GM18505 (cell line): ENCODE results near the gene SNCG.
"Not testable (repeated sequence)": the region's sequence is repeated elsewhere in the genome, so short reads cannot be mapped to it uniquely, and the experiment has no call there.

Experiments
- ATAC-seq: cut with Tn5 transposase; IDR thresholded peaks from one replicate; pipeline ENCODE4 v1.9.1; 2021; ENCODE audit not compliant: unreplicated experiment
- POLR2A ChIP-seq: IDR thresholded peaks from 4 replicates; pipeline ENCODE4 v1.6.1; 2011; ENCODE audit warnings: borderline replicate concordance; ENCODE audit not compliant: insufficient read depth, insufficient read length; ENCODE audit errors: extremely low read depth

The SNCG gene

GRCh38 chr10:86951184-86951761 is 7.1 kb upstream of the SNCG start:
- ATAC-seq, result no peak
- no peak for TF ChIP-seq POLR2A

- no peak for ATAC-seq
- no peak for TF ChIP-seq POLR2A
Measured at GRCh38 chr10:86952106-86952505, 6.3 kb upstream of the SNCG start.

GRCh38 chr10:86952697-86953096 is 5.7 kb upstream of the SNCG start:
- ATAC-seq, result not testable (repeated sequence)

- TF ChIP-seq POLR2A, result no peak
- ATAC-seq, result no peak
Measured at GRCh38 chr10:86953747-86954680, 4.4 kb upstream of the SNCG start.

- ATAC-seq, result no peak
- TF ChIP-seq POLR2A, result no peak
Measured at GRCh38 chr10:86954681-86955500, 3.5 kb upstream of the SNCG start.

GRCh38 chr10:86955501-86956194 is 2.8 kb upstream of the SNCG start:
- no peak for ATAC-seq

GRCh38 chr10:86956195-86956847 is 2.1 kb upstream of the SNCG start:
- no peak for ATAC-seq
- TF ChIP-seq POLR2A, result no peak

More at GRCh38 chr10:86955501-86956194, 2.8 kb upstream of the SNCG start:
- no peak for TF ChIP-seq POLR2A

- no peak for TF ChIP-seq POLR2A
- ATAC-seq, result no peak
Measured at GRCh38 chr10:86956848-86957448, 1.5 kb upstream of the SNCG start.

- TF ChIP-seq POLR2A, result no peak
- no peak for ATAC-seq
Measured at GRCh38 chr10:86957471-86958115, 806 bp upstream of the SNCG start, which contains the start of gene MMRN2. MMRN2 (minus strand) TSS chr10:86957615; CDS start chr10:86957541, 74 bp downstream.

GRCh38 chr10:86958901-86959736 is 720 bp downstream of the SNCG start:
- ATAC-seq, result no peak
- TF ChIP-seq POLR2A, result no peak

- ATAC-seq, result no peak
- no peak for TF ChIP-seq POLR2A
Measured at GRCh38 chr10:86959737-86960002, 1.3 kb downstream of the SNCG start.

GRCh38 chr10:86960003-86960862 is 1.8 kb downstream of the SNCG start:
- no peak for TF ChIP-seq POLR2A
- ATAC-seq, result peak; percentile 61
